GM10847 (cell line): Measurements from ENCODE around the gene C5orf15.

Experiments used
- POLR2A ChIP-seq: IDR thresholded peaks from 2 replicates; pipeline ENCODE4 v1.6.1; 2011; ENCODE audit not compliant: insufficient read length; ENCODE audit errors: extremely low read depth

Gene C5orf15

DNA sequence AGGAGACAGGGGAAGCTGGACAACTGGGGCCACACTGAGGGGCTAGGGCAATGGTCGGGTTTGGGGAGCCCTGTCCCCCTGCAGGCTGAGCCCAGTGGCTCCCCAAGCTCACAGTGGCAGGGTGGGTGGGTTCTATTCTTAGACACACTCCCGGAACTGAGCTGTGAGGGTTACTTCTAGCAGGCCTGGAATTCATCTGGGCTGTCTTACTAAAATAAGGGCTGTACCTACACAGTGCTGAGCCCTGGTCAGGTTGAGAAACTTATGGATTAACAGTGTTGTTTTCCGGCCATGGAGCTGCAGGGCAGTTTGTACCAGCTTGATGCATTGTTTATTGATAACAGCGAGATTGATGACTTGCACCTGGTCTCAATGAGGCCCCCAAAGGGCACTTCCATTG lies 58.8 kb downstream of the C5orf15 start:
- TF ChIP-seq POLR2A = no peak

DNA sequence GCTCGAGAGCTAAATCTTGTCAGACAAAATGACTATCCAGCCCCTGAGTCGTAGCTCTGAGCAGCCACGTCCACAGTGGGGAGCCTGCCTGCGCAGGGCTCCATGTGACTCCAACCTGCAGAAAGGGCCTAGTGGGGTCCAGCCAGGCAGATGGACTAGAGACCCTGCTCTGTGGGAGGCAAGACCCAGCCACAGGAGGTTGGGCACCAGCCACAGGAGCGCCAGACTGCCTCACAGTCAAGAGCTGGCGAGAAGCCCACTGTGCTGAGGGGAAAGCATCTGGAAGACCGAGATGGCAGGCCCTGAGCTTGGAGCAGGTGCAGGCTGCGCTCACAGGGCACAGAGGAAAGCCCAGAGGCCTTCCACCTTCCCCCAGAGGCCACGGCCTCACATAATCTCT lies 61.4 kb downstream of the C5orf15 start:
- TF ChIP-seq POLR2A = no peak

GRCh38 chr5:133906303-133906702 lies 62.1 kb downstream of the C5orf15 start:
- no peak for TF ChIP-seq POLR2A
